M059J (cell line): Measurements from ENCODE around the gene CHRND. TPM values are rescaled to one million over a fixed set of nuclear protein-coding genes. Genes with fewer than 3 reads are reported as not detected.

Experiments used
- DNase-seq: peaks from one replicate; pipeline ENCODE4 v3.0.0-alpha.2; 2012; ENCODE audit warnings: low read depth
- total RNA-seq: library from RNA; depleted of rRNA; stranded (reverse); fragments of >200 nt; shearing (Covaris generic); gene quantifications from 2 replicates; pipeline ENCODE4 v1.2.3, GENCODE V29; 2014

Gene CHRND
- total RNA-seq, 1 experiment from 2014 or later, result not detected

DNA sequence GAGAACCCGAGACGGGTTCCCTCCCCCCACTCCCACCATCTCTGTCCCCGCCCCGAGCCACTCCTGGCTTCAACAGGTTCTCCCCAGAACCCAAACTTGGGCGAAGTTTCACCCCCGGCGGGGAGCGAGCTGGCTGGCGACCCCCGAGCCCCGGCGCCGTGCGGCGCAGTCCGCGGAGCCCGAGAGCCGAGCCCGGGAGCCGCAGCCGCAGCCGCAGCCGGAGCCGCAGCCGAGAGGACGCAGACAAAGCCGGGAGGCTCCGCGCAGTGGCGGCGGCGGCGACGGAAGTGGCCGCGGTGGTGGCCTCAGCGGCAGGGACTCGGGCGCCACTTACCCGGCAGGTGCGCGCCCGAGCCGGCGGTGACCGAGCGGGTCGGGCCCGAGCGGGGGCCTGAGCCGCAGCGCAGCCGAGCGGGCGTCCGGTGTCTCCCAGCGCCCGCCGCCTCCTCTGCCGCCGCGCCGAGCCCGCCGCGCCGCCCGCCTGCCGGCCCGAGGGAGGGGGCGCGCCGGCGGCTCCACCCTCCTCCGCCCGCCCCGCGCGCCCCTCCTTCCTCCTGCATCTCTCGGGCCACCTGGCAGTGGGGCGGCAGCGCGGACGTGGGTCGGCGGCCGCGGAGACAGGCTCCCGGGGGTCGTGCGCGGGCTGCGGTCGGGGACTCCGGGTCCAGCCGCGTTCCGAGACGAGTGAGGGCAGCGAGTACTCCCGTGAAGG, 38.4 kb upstream of the CHRND start, which contains the start of gene ECEL1:
TSS of gene ECEL1 (minus strand) at position 450 of the 712 bp plus-strand sequence. CDS start 1,181 bp downstream, outside the sequence.
- no peak for DNase-seq

DNA sequence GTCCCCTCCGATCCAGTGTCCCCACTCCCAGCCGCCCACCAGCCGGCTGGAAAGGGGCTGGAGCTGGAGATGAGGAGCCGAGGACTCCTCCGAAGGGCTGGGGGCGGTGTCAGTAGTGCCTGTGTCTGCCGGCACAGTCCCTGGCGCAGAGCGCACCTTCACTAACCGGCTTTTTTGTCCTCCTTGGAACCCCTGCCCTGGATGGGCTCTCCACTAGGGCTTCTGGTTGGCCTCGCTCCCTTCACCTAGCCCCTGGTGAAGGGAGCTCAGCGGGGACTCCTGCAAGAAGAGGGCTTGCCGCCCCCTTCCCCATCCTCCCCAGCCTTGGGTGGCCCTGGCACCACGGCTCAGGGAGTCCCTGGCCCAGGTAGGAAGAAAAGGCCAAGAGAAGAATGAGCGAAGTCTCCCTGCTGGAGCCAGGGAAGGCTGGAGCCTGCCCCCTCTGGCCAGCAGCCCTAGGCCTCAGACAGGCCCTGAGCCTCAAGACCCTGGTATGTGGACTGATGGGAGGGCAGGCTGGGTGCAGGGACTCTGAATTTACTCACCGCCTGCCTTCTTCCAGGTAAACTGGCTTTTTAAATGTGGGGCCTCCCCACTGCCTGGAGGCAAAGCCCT, 37.8 kb upstream of the CHRND start:
- no peak for DNase-seq

DNA sequence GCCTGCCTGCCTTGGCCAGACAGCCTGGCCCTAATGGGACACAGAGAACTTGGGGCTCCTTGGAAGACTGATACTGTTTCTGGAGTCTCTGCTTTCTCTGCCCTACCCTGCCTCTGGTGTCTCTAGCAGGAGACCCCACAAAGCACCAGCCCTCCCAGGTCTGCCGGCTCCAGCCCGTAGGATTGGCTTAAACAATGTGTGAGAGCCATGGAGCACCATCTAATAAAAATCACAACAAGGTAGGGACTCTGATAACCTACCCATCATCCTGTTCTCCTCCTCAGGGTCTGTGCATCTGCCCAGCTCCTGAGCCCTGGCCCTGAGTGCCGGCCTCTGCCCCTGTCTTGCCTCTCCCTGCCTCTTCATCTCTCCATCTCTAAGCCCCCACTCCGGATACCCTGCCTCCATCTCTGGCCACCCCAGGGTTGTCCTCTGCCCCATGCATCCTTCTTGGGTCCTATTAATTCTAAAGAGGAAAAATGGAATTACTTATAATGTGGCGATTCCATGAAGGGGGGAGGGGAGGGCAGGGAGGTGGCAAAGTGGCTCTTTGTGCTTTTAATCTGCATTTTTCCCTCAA, 37.1 kb upstream of the CHRND start:
- no peak for DNase-seq

DNA sequence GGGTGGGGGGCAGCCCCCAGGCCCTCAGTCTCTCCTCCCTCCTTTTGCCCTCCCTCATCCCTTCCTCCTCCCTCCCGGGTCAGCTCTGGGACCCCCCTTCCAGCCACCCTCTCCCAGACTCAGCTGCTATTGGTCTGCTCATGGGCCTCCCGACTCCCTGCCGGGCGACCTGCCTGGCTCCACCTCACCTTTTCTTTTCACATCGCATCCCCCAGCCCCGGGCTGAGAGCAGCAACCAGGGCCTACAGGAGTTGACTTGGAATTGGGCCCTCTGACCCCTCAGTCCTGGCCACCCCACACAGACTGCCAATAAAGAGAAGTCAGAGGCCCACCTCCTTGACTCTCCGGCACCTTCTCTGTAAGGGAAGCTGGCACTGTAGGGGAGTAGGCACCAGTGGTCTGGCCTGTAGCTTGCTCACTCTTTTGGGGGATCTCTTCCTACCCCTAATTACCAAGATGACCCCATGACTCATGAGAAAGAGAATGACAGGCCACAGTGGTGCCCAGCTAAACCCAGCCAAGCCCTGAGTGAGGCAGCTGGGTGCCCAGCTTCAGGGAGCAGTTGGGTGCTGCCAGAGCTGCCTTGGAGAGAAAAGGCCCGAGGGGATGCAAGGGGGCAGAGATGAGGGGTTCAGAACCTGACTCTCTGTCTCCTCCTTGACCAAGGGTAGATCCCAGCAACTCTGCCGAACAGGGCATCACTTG, 36.3 kb upstream of the CHRND start:
- no peak for DNase-seq

DNA sequence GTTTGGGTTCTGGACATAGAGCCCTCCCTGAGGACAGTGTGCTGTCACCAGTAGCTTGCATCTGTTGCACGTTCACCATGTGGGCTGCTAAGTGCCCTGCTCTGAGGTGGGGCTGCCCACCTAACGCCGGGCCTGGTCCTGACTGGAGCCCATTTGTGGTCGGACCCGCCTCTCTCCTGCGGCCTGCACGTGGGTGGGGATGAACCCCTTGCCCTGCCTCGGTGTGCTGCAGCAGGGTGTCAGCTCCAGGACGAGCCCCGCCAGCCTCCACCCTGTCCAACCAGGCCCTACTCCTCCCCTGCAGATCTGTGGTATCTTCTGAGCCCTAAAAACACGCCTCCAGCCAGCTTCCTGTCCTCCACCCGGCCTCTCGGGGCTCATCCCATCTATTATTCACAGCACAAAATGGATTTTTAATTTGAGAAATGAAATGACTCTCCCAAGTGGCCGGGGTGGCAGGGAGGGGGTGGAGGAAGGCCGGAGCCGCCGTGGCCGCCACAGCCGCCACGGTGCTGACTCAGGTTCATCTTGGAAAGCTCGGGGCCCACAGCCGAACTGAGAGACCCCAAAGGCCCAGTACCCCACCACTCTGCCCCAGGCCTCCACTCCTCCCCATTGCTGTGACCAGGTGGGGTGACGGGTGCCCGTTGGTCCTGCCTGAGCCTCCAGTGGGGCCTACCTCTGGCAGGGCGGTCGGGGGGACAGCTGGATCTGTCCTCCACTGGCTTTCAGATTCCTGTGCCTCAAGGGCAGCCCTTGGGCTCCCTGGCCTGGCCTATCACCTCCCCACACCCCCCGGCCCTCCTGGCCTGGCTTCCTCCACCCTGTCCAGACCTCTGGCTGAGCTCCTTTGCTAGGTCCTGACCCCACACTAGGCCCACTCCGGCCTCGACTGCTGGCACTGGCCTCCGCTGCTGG, 35.5 kb upstream of the CHRND start:
- no peak for DNase-seq

DNA sequence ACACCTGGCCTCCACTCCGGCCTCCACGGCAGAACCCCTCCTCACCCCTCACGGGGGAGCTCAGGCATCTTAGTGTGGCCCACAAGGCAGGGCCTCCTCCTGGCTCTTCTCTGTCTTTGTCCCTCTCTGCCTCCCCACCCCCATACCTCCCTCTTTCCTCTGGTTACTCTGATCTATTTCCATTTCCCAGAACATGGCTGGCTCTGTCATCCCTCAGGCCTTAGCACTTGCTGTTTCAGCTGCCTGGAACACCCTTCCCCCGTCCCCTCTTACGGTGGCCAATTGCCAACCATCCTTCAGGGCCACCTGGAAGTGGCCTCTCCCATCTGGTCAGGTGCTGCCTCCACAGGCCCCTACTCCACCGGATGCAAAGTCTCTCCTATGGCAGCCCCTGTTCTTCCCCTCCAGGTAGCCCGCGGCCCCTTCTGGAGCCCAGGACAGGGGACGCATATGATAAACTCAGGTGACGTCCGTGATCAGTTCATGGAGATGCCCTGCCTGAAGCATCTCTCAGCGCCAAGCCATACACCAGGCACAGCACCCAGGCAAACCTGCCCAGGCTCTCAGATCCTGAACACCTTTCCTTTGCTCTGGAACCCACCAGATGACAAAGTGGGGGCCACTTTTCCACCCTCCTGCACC, 34.7 kb upstream of the CHRND start:
- no peak for DNase-seq

DNA sequence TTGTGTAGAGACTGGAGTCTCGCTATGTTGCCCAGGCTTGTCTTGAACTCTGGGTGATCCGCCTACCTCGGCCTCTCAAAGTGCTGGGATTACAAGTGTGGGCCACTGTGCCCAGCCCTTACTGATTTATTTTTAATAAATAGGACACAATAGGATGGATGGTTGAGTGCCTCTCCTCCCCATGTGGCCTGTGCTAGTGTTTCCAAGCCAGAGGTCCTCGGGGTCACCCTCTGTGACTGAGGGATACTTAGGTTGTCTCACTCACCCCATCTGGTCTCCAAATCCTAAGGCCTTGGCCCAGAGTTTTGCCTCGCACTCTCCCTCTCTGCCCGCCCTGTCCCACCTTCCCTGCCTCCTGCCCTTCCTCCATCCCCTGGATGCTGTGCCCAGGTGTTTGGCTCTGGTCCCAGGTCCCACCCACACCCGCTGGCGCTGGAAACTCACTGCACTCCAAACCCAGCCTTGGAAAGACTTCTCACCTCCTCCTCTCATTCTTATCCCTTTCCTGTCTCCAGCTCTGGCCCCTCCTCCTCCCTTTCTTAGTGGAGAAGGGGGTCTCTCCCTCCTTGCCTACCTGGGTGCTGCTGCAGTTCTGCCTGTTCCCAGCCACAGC, 33.6 kb upstream of the CHRND start:
- no peak for DNase-seq

DNA sequence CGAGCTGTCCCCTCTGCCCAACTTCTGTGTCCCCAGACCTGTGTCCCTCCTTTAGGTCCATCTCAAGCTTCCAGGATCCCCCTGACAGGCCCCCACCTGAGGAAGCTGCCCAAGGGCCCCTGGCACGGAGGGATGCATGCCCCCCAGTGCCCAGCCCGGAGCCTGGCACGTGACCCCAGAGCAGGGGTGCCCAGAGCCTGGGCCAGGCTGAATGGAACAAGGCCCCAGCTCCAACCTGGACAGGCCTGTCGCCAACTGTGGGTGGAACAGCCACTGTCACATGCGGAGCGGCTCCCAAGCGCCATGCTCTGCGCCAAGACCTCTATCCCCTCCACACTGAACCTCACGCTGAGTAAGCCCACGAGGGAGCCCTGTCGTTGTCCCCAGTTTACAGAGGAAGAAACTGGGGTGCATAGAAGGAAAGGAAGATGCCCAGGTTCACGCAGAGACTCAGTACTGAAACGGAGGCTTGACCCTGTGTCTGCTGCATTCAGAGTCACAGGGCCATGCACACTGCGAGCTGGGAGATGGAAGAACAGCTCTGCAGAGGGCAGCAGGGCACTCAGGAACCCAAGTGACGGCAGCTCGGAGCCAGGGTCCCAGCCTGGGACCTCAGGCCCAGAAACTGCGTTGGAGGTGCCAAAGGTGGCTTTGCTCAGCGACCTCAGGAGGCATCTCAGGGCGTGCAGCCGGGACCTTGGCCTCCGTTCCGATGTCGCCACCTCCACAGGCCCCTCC, 32.8 kb upstream of the CHRND start:
- no peak for DNase-seq

DNA sequence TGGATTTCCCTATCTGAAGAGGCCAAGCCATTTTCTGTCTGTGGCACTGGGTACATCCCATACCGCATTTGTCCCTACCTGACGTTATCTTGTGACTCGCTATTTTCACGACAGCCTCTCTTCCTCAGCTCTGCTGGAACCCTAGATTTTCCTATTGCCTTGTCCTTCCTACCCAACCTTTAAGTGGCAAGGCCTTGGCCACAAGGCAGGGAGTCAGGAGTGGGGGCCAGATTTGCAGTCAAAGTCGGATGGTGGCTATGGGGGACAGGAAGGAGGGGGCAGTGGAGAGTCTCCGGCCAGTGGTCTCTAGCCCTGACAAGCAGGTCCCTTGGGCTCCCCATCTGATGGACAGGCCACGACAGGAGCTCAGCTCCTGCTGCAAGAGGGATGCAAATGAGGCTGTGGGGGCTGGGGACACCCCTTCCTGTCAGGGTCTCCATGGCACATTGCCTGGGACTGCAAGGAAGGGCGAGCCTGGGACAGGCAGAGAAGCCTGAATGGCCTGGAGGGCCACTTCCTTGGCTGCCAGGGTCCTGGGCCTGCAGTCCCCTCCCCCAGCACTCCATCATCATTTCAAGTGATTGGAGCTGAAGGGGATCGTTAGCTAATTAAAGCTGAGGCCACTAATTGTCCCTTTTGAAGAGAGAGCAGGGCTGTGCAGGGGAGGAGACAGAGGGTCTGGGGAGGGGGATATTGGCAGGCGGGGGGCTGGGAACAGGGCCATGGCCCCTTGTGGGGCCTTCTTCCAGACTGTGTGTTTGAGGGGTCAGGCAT, 32.1 kb upstream of the CHRND start:
- DNase-seq, result no peak

DNA sequence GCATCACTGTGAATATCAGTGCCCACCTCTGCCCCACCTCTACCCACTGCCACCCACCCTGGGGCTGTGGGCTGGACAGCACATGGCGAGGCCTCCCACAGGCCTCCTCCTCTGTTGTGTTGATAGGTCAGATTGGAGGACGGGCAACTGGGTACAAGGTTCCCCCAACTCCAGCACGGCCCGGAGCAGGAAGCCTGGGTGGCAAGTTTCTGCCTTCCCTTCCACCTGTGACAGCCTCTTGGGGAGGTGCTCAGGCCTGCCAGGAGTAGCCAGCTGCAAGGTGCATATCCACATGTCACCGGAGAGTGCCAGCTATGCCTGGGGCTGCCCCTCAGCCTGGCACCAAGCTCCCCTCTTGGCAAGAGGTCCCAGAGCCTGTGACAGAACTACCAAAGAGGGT, 31.4 kb upstream of the CHRND start:
- DNase-seq, result no peak

DNA sequence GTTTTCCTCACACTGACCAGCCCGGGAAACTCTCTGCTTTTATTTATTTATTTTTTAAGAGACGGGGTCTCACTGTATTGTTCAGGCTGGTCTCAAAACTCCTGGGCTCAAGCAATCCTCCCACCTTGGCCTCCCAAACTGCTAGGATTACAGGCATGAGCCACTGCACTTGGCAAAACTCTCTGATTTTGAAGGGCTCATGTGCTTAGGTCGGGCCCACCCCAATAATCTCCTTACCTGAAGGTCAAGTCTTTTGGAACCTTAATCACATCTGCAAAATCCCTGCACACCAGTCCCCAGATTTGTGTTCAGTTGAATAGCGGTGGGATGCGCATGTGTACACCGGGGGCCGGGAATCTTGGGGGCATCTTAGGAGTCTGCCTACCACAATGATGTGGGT, 30.7 kb upstream of the CHRND start:
- DNase-seq, result no peak

DNA sequence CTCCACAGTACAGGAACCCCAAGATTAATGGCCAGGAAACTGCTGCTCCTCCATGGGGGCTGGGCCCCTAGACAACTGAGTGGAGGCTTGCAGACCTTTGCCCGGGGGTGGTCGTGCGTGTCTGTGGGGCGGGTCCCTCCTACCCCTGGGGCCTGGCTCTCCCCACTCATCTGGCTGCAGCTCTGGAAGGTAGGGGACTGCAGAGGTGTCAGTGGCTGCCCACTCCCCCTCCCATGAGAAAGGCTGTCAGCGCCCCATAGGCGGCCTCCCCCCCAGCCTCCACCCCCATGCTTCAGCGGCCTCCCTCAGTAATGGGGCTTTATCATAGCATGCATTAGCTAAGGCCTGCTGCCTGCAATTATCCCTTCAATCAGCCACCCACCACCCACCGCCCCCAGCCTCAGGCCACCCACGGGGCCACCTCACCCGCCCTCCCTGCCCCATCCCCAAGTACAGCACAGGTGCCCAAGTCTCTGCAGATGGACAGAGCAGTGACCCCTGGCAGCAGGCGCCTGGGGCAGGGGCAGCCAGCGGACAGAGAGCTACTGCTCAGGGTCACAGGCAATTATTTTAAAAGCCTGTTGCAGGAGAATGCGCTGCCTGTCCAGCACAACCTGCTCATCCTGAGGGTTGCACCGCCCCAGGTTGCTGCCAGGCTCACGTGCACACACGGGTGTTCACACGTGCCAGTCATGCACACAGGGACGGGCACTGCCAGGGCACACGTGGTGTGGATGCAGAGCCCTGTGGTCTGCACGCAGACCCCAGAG, 29.3 kb upstream of the CHRND start:
- DNase-seq, result no peak

DNA sequence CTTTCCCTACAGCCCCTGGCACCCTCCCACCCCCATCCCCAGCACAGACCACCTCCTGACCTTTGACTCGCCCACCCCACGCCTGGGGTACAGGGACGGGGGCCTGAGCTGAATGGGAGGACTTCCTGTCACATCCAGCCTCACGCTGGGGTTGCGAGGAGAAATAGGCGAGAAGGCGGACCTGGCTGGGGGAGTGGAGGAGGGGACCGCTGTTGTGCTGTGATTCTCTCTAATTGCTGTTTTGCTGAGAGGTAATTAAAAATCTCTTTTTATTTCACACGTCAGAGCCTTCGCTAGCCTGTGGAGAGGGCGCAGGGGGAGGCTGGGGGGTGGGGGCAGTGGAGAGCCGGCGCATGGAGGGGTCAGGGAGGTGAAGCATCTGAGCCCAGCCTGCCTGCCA, 28.6 kb upstream of the CHRND start:
- DNase-seq, result no peak

DNA sequence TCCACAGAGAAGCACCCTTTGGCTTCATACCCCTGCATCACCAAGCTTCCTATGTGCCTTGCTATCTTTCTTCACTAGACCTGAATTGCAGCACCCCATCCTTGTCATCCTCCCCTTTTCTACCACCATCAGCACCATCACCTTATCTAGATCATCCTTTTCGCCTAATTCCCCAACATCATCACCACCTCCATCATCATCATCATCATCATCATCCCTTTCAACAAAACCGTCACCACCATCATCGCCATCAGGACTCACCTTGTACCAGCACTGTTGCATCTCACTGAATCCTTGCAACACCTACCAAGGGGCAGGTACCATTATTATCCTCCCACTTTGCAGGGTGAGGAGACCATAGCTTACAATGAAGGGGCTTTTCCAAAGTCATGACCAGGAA, 27.5 kb upstream of the CHRND start:
- DNase-seq, result no peak

DNA sequence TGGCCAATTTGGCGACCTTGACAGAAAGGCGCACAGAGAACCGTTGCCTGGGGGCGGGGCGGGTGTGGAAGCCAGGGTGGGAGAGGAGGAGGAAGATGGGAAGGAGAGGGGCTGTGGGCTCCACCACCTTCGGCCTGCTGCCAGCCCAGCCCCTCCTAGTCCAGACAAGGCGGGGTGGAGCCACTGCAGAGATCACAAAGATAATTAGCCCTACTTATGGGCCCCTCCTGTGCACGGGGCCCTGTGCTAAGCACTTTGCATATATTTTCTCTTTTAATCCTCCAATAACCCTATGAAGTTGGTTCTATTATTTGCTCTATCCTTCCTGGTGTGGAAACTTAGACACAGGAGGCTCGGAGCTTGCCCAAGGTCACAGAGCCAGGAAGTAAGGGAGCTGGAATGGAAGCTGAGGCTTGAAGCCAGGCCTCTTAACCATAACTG, 24.6 kb upstream of the CHRND start:
- DNase-seq, result no peak

DNA sequence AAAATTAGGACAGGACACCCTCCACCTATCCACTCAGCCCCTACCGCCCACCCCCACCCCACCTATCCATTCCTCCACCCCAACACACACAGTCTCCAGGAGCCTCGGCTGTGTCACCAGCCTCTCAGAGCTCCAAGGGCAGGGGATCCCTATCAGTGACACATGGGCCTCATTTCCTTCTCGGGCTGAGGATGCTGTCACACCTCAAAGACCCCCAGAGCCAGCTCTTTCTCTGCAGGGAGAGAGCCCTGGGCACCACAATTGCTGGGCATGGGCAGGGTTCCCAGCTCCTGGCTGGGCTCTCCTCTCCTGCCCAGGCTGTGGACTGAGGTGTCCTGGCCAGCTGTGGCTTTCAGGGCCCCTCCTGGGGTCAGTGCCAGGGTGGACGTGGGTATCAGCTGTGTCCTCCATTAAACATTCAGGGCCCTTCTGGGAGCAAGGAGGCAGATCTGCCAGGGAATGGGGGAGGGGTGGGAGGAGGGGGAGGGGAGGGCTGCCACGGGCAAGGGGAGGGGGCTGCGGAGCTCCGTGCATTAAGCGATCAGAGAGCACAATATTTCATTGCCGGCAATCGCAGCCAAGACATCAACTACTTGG, 24.1 kb upstream of the CHRND start:
- no peak for DNase-seq

DNA sequence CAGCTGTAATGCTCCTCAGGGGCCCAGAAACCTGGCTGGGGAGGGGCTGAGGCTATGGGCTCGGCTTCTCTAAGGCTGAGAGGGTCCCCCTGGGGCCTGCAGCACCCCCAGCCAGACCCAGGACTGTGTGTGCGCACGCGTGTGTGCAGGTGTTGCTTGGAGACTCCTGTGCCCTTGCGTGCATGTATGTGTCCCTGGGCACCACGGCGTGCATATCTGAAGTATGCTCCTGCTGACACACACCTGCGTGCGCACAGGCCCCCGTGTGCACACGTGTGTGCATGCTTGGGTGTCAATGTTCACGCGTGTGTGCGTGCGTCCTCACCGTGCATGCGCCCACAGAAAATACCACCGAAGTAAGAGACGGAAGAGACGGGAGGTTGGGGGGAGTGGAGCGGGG, 23.4 kb upstream of the CHRND start:
- no peak for DNase-seq
